HG03175 (cell line): ENCODE measurements around the gene MRPL27.

Source experiments
- ATAC-seq: cut with Tn5 transposase; IDR thresholded peaks from one replicate; pipeline ENCODE4 v1.9.1; 2021; ENCODE audit warnings: mild to moderate bottlenecking, moderate library complexity; ENCODE audit not compliant: unreplicated experiment

The MRPL27 gene

GRCh38 chr17:50319306-50320004 lies 53.5 kb downstream of the MRPL27 start:
- ATAC-seq: no peak

DNA sequence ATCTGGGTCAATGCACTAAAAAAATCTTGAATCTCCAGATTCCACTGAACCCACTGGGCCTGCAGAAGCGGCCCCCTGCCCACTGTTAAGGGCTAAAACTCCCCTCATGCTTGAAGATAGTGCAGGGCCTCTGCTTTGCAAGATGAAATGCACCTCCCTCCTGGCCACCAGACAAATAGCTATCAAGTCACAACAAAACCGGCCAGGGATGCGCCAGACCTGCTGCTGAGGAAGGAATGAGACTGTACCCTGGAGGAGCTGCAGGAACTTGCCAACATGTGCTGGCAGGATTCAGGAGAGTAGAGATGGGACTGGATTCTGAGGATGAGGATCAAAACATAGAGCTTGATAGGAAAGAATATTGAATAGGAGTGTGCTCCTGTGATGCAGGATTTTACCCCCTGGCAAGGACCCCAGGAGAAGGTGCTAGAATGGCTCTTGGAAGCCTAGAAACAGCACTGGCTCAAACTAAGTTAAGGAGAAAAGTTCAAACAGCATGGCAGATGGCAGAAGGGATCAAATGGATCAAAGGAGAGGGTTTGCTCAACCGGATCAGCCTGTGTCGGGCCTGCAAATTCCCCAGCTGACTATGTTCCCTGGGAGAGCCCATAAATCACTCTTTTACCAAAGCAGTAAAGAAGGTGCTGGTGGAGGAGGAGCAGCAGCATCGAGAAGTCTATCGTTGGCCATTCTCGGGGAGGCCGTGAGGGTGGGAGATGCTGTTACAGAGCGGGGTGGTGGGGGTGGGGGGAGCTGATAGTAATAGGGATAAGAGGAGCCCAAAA lies 54.3 kb downstream of the MRPL27 start:
- no peak for ATAC-seq
